Activated naive CD4-positive, alpha-beta T cell treated with anti-CD3 and anti-CD28 coated beads, Interleukin-2, amount 10 ng/mL, durations not matched to agents 7 days and 5 days (primary cell): ENCODE data around the gene CDH4.

Experiments
- CTCF ChIA-PET: fragments of 350-600 bp; sonication (Branson Sonifier 250); formaldehyde crosslinking; loops from one replicate; lab custom pipeline; 2021; ENCODE audit warnings: antibody characterized with exemption; lab: Charles Lee
- DNase-seq: peaks from one replicate; pipeline ENCODE4 v3.0.0-alpha.2; 2020
- H3K27ac Mint-ChIP-seq: one replicate; pipeline ENCODE4 v1.8.0; 2021; ENCODE audit warnings: mild to moderate bottlenecking, moderate library complexity, mixed read lengths
- H3K27me3 Mint-ChIP-seq: one replicate; pipeline ENCODE4 v1.8.0; 2021; ENCODE audit warnings: mild to moderate bottlenecking, mixed read lengths
- H3K36me3 Mint-ChIP-seq: one replicate; pipeline ENCODE4 v1.8.0; 2021; ENCODE audit warnings: mixed read lengths
- H3K4me1 Mint-ChIP-seq: one replicate; pipeline ENCODE4 v1.8.0; 2021; ENCODE audit warnings: mixed read lengths
- H3K4me3 Mint-ChIP-seq: one replicate; pipeline ENCODE4 v1.8.0; 2021; ENCODE audit warnings: mild to moderate bottlenecking, moderate library complexity, mixed read lengths
- H3K9me3 Mint-ChIP-seq: one replicate; pipeline ENCODE4 v1.8.0; 2021; ENCODE audit warnings: mixed read lengths

Gene CDH4

GRCh38 chr20:61366914-61367313 is 114.9 kb downstream of the CDH4 start:
- Mint-ChIP-seq H3K9me3 (peaks cover 9% of the 10 kb centered on the region), H3K4me3 (no peak overlapping the region), H3K27ac (no peak overlapping the region), H3K36me3 (no peaks in the 10 kb centered on the region), H3K4me1 (no peaks in the 10 kb centered on the region), H3K27me3 (no peaks in the 10 kb centered on the region)
- CTCF ChIA-PET: no interaction called here
- DNase-seq: no peak

- H3K9me3 Mint-ChIP-seq: peaks cover 9% of the 10 kb centered on the region
Observed at GRCh38 chr20:61369731-61370520, 117.9 kb downstream of the CDH4 start.

DNA sequence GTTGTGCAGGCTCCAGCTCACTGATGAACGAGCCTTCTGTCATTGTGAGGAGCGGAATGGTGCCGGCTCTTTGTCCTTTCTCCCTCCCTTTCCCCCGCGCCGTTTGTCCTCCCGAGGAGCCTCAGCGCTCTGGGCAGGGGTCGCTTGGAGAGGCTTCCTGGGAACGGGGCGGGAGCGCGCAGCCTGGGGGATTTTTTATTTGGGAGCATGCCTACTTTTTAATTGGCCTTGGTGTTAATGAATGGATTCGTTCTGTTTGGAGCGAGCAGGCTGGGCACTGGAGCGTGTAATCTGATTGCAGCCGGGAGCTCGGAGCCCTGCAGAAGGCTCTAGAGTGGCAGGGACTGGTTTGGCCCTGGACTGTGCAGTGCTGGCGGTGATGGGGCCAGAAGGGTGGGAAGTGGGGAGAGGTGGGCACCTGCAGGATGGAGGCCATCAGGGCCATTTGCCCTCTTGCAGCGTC is 118.8 kb downstream of the CDH4 start:
- Mint-ChIP-seq H3K27me3 (no peaks in the 10 kb centered on the region), H3K4me1 (no peaks in the 10 kb centered on the region)

More at GRCh38 chr20:61369731-61370520, 117.9 kb downstream of the CDH4 start:
- no peak for DNase-seq
- no peak overlapping the region for H3K27ac Mint-ChIP-seq
- no peaks in the 10 kb centered on the region for H3K4me1 Mint-ChIP-seq
- CTCF ChIA-PET: no interaction called here
- H3K36me3 Mint-ChIP-seq: no peaks in the 10 kb centered on the region
- no peaks in the 10 kb centered on the region for H3K27me3 Mint-ChIP-seq
- no peak overlapping the region for H3K4me3 Mint-ChIP-seq

DNA sequence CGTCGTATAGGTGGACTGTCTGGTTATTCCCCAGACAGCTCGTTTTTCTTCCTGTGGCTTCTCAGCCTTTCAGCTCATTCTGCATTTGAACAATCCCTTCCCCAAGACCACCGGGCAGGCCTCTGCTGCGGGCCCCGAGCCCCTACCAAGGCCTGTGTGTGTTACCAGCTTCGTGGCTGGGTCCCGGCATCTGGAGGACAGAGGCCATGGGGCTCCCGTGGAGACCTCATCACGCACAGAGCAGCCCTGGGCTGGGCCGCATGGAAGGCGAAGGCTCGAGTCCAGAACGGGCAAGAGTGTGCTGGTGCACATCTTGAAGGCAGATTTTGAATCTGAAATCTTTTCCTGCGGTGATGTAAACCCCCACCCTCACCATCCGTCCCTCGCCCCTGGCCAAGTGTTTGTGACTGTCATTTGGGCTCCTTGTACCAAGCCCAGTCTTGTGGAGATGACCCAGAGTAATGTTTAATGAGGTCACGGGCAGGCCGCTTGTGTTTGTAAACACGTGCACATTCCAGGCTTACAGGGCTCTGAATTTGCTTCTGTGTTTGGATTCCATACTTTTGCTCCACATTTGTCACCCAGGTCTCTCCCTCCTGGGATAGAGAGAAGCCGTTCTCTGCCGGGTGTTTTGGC is 119.6 kb downstream of the CDH4 start:
- H3K4me1 Mint-ChIP-seq: no peaks in the 10 kb centered on the region
- H3K4me3 Mint-ChIP-seq: no peak overlapping the region
- DNase-seq: no peak
- H3K9me3 Mint-ChIP-seq: peaks cover 8% of the 10 kb centered on the region
- CTCF ChIA-PET: no interaction called here
- no peaks in the 10 kb centered on the region for H3K27me3 Mint-ChIP-seq
- no peaks in the 10 kb centered on the region for H3K36me3 Mint-ChIP-seq
- no peak overlapping the region for H3K27ac Mint-ChIP-seq

More for the DNA sequence above, 118.8 kb downstream of the CDH4 start:
- H3K36me3 Mint-ChIP-seq: no peaks in the 10 kb centered on the region
- H3K4me3 Mint-ChIP-seq: no peak overlapping the region
- no peak overlapping the region for H3K27ac Mint-ChIP-seq
- H3K9me3 Mint-ChIP-seq: peaks cover 9% of the 10 kb centered on the region
- DNase-seq: no peak
- CTCF ChIA-PET: no interaction called here

GRCh38 chr20:61372137-61373054 is 120.3 kb downstream of the CDH4 start:
- Mint-ChIP-seq H3K4me1 (no peaks in the 10 kb centered on the region), H3K36me3 (no peaks in the 10 kb centered on the region), H3K27me3 (no peaks in the 10 kb centered on the region), H3K9me3 (peaks cover 9% of the 10 kb centered on the region), H3K4me3 (no peak overlapping the region), H3K27ac (no peak overlapping the region)
- DNase-seq: no peak
- CTCF ChIA-PET: no interaction called here

DNA sequence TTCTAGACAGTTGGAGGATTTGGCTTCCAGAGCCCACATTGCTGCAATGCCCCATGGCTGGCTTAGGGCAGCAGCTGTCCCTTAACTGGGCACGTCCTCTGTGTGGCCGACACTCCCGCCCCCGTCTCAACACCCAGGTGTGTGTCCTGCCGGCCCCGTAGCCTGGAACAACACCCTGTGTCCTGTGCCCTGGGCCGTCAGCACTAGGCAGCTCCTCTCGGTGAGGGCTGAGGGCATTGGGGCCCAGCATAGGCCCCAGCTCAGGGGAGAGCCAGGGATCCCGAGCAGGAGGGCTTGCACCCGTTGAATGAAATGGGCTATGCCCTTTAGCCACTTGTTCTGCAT is 121.0 kb downstream of the CDH4 start:
- no peak overlapping the region for H3K4me3 Mint-ChIP-seq
- H3K36me3 Mint-ChIP-seq: no peaks in the 10 kb centered on the region
- DNase-seq: no peak
- H3K9me3 Mint-ChIP-seq: peaks cover 9% of the 10 kb centered on the region
- H3K27ac Mint-ChIP-seq: no peak overlapping the region
- CTCF ChIA-PET: no interaction called here
- no peaks in the 10 kb centered on the region for H3K4me1 Mint-ChIP-seq
- H3K27me3 Mint-ChIP-seq: no peaks in the 10 kb centered on the region

GRCh38 chr20:61373956-61374545 is 122.0 kb downstream of the CDH4 start:
- H3K4me1 Mint-ChIP-seq: no peaks in the 10 kb centered on the region
- H3K9me3 Mint-ChIP-seq: peaks cover 13% of the 10 kb centered on the region
- no peaks in the 10 kb centered on the region for H3K36me3 Mint-ChIP-seq
- CTCF ChIA-PET: no interaction called here
- H3K27ac Mint-ChIP-seq: no peak overlapping the region
- no peak for DNase-seq
- no peak overlapping the region for H3K4me3 Mint-ChIP-seq
- H3K27me3 Mint-ChIP-seq: no peaks in the 10 kb centered on the region

GRCh38 chr20:61376541-61377240 is 124.6 kb downstream of the CDH4 start:
- no peak overlapping the region for H3K27ac Mint-ChIP-seq
- CTCF ChIA-PET: no interaction called here

GRCh38 chr20:61378694-61379355 is 126.8 kb downstream of the CDH4 start:
- Mint-ChIP-seq H3K36me3 (no peaks in the 10 kb centered on the region), H3K9me3 (peaks cover 11% of the 10 kb centered on the region), H3K4me3 (no peak overlapping the region), H3K27me3 (no peaks in the 10 kb centered on the region), H3K4me1 (no peaks in the 10 kb centered on the region), H3K27ac (no peak overlapping the region)
- no peak for DNase-seq
- CTCF ChIA-PET: no interaction called here

More at GRCh38 chr20:61376541-61377240, 124.6 kb downstream of the CDH4 start:
- Mint-ChIP-seq H3K36me3 (no peaks in the 10 kb centered on the region), H3K4me1 (no peaks in the 10 kb centered on the region), H3K4me3 (no peak overlapping the region), H3K9me3 (peaks cover 11% of the 10 kb centered on the region), H3K27me3 (no peaks in the 10 kb centered on the region)
- no peak for DNase-seq

GRCh38 chr20:61379898-61380544 is 128.0 kb downstream of the CDH4 start:
- CTCF ChIA-PET: no interaction called here
- no peaks in the 10 kb centered on the region for H3K27me3 Mint-ChIP-seq
- no peaks in the 10 kb centered on the region for H3K36me3 Mint-ChIP-seq
- no peak for DNase-seq
- H3K4me1 Mint-ChIP-seq: no peaks in the 10 kb centered on the region
- H3K9me3 Mint-ChIP-seq: peaks cover 9% of the 10 kb centered on the region
- H3K4me3 Mint-ChIP-seq: no peak overlapping the region
- no peak overlapping the region for H3K27ac Mint-ChIP-seq

DNA sequence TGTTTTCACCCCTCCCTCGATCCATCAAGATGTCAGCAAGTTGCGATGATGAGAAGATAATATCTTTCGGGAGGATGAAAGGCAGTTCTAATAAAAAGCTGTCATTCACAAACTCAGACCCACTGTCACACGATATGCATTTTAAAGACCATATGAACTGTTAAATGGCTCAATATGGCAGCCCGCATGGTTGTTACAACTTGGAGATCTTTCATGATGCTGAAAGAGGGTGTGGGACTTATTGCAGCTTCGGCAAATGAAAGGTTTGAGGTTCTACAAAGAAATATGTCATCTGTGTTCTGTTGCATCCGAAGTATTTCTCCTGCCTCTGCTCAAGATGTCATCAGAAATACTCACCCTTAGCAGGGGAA is 128.5 kb downstream of the CDH4 start:
- DNase-seq: no peak
- Mint-ChIP-seq H3K9me3 (peaks cover 9% of the 10 kb centered on the region), H3K4me1 (no peaks in the 10 kb centered on the region), H3K36me3 (no peaks in the 10 kb centered on the region), H3K27ac (no peak overlapping the region), H3K4me3 (no peak overlapping the region), H3K27me3 (no peaks in the 10 kb centered on the region)
- CTCF ChIA-PET: no interaction called here

GRCh38 chr20:61382194-61382593 is 130.1 kb downstream of the CDH4 start:
- Mint-ChIP-seq H3K9me3 (peaks cover 11% of the 10 kb centered on the region), H3K4me3 (no peak overlapping the region), H3K27me3 (no peaks in the 10 kb centered on the region), H3K4me1 (no peaks in the 10 kb centered on the region), H3K36me3 (no peaks in the 10 kb centered on the region), H3K27ac (no peak overlapping the region)
- DNase-seq: no peak
- CTCF ChIA-PET: no interaction called here

DNA sequence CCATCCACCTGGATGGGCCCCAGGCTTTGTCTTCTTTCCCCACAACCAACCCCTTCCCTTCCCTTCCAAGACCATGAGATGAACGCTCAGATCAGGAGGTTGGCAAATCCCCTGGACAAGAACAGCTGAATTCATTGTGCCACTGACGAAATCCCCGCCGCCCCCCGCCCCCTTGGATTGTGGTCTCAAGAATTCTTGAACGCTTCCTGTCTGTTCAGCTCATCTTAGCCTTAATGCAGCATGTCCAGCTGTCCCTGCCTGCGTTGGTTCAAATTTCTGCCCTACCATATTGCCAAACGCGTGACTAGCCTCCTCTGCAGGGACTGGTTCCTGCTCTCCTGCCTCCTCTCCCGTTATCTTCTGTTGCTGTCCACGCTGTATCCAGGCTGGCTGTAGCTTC is 133.2 kb downstream of the CDH4 start:
- Mint-ChIP-seq H3K27ac (no peak overlapping the region), H3K9me3 (peaks cover 21% of the 10 kb centered on the region), H3K4me1 (peaks cover 2% of the 10 kb centered on the region), H3K4me3 (no peak overlapping the region), H3K36me3 (no peaks in the 10 kb centered on the region), H3K27me3 (no peaks in the 10 kb centered on the region)
- DNase-seq: no peak
- CTCF ChIA-PET: no interaction called here
